GM21619 (cell line): Measurements from ENCODE around the gene ZBTB39.
A peak's percentile ranks its signal among the peaks of the same experiment; 100 is the strongest.
"Not testable (repeated sequence)": the region's sequence is repeated elsewhere in the genome, so short reads cannot be mapped to it uniquely, and the experiment has no call there.

Source experiments
- ATAC-seq: cut with Tn5 transposase; IDR thresholded peaks from one replicate; pipeline ENCODE4 v1.9.1; 2021; ENCODE audit not compliant: unreplicated experiment

Gene ZBTB39

GRCh38 chr12:57031138-57031725 is 24.9 kb upstream of the ZBTB39 start:
- ATAC-seq = no peak

GRCh38 chr12:57029457-57029856 is 23.1 kb upstream of the ZBTB39 start:
- ATAC-seq = no peak

GRCh38 chr12:57027805-57028153 is 21.4 kb upstream of the ZBTB39 start:
- ATAC-seq = no peak

GRCh38 chr12:57027011-57027804 is 20.9 kb upstream of the ZBTB39 start:
- no peak for ATAC-seq

GRCh38 chr12:57025196-57025595 is 18.9 kb upstream of the ZBTB39 start:
- ATAC-seq = no peak

- not testable (repeated sequence) for ATAC-seq
These were observed 16.0 kb upstream of the ZBTB39 start for GRCh38 chr12:57022324-57022723.

GRCh38 chr12:57019983-57020719 is 13.8 kb upstream of the ZBTB39 start:
- no peak for ATAC-seq

GRCh38 chr12:57018906-57019305 is 12.6 kb upstream of the ZBTB39 start:
- ATAC-seq = no peak

GRCh38 chr12:57018353-57018752 is 12.0 kb upstream of the ZBTB39 start:
- ATAC-seq = not testable (repeated sequence)

- ATAC-seq = no peak
These were observed 10.0 kb upstream of the ZBTB39 start, which contains the start of gene TAC3 for GRCh38 chr12:57016348-57016747. TAC3 (minus strand) TSS chr12:57016529; CDS start chr12:57015797, 732 bp downstream.

- peak; percentile 69 for ATAC-seq
These were observed 6.5 kb upstream of the ZBTB39 start for GRCh38 chr12:57012600-57013465.

- ATAC-seq = peak; percentile 48
These were observed 5.4 kb upstream of the ZBTB39 start for GRCh38 chr12:57011438-57012424.

GRCh38 chr12:57010627-57011247 is 4.4 kb upstream of the ZBTB39 start:
- no peak for ATAC-seq

GRCh38 chr12:57009949-57010626 is 3.7 kb upstream of the ZBTB39 start:
- no peak for ATAC-seq

- ATAC-seq = no peak
These were observed 1.8 kb upstream of the ZBTB39 start for GRCh38 chr12:57008178-57008577.

GRCh38 chr12:57006809-57007475 is 596 bp upstream of the ZBTB39 start:
- ATAC-seq = no peak

- ATAC-seq = no peak
These were observed 1.7 kb downstream of the ZBTB39 start for GRCh38 chr12:57004651-57005050.

- ATAC-seq = no peak
These were observed 3.0 kb downstream of the ZBTB39 start for GRCh38 chr12:57003395-57003794.
